Heart left ventricle (tissue), 16 donors: ENCODE measurements around the gene PLPPR1. TPM values are rescaled to one million over a fixed set of nuclear protein-coding genes. Genes with fewer than 3 reads are reported as not detected.

Experiments used
- ATAC-seq, 4 donors: fragments of 200-7000 bp; cut with Tn5 transposase; one replicate each; pipeline ENCODE4 v1.9.1; 2020 to 2022; ENCODE audit warnings: moderate library complexity in 4 of 4, mild to moderate bottlenecking in 3 of 4, moderate number of reproducible peaks in 1 of 4
- DNase-seq, 5 donors: peaks; one replicate each; pipeline ENCODE4 v3.0.0-alpha.2; 2020
- H3K27ac ChIP-seq, 12 donors: fragments of 200-600 bp; sonication (generic) in 4 of 12; one replicate each; pipeline versions ENCODE4 v1.5.0 to v1.8.0; 2016 to 2022; ENCODE audit warnings: mild to moderate bottlenecking in 2 of 12
- H3K27me3 ChIP-seq, 9 donors: fragments of 200-600 bp; sonication (generic) in 2 of 9; one replicate each; pipeline versions ENCODE4 v1.5.1 to v1.8.0; 2016 to 2022; ENCODE audit warnings: mild to moderate bottlenecking in 3 of 9
- H3K36me3 ChIP-seq, 9 donors: fragments of 200-600 bp; sonication (generic) in 2 of 9; one replicate each; pipeline versions ENCODE4 v1.5.0 to v1.8.0; 2018 to 2022; ENCODE audit warnings: mild to moderate bottlenecking in 2 of 9
- H3K4me1 ChIP-seq, 12 donors: fragments of 200-600 bp; sonication (generic) in 4 of 12; one replicate each; pipeline versions ENCODE4 v1.5.0 to v1.8.0; 2016 to 2022; ENCODE audit warnings: mild to moderate bottlenecking in 3 of 12
- H3K4me3 ChIP-seq, 12 donors: fragments of 200-600 bp; sonication (generic) in 4 of 12; one replicate each; pipeline versions ENCODE4 v1.5.0 to v1.8.0; 2017 to 2022; ENCODE audit warnings: mild to moderate bottlenecking in 9 of 12, moderate library complexity in 4 of 12
- H3K9me3 ChIP-seq, 12 donors: fragments of 200-600 bp; sonication (generic) in 4 of 12; one replicate each; pipeline versions ENCODE4 v1.5.0 to v1.8.0; 2016 to 2022; ENCODE audit warnings: mild to moderate bottlenecking in 1 of 12
- CTCF ChIP-seq, 12 donors: fragments of 200-600 bp; sonication (generic) in 4 of 12; IDR thresholded peaks; one replicate each; pipeline versions ENCODE4 v1.5.0 to v1.8.0; 2018 to 2022; ENCODE audit warnings: antibody characterized with exemption in 12 of 12, mild to moderate bottlenecking in 5 of 12
- POLR2A ChIP-seq, 2 donors: fragments of 450-650 bp; IDR thresholded peaks; one replicate each; pipeline ENCODE4 v1.6.1; 2017; ENCODE audit warnings: antibody characterized with exemption in 2 of 2, mild to moderate bottlenecking in 2 of 2, moderate library complexity in 2 of 2
- WGBS, 4 donors: extraction: QIAGEN DNeasy Blood & Tissue Kit in 2 of 4; methylation state at CpG; one replicate each; pipeline versions ENCODE4 v1.1.5 to v1.1.7; 2013 to 2018; 5-methylcytosine and 5-hydroxymethylcytosine counted together
- intact Hi-C, 10 donors: fragments of 100-400 bp; cut with DNase I; formaldehyde crosslinking; loops; one replicate each; pipeline versions ENCODE4 v1.11.1 to v1.14.2; 2022
- polyA plus RNA-seq, 2 donors: library from polyadenylated mRNA; stranded (reverse); fragments of 200-250 nt; gene quantifications; one replicate each; pipeline ENCODE4 v1.2.3, GENCODE V29; 2013
- total RNA-seq, 9 donors: library from RNA; depleted of rRNA in 2 of 9; stranded (reverse); fragments of >200 nt in 2 of 9; fragmentation: NEBNext Ultra II Directional in 3 of 9; extraction: Animal tissue kit (Norgen Biotek cat#: 25700) in 3 of 9; gene quantifications; one replicate each; pipeline versions ENCODE4 v1.1.0 to v1.2.4, GENCODE V29; 2016 to 2023
- donor health status: ischemic (EF 13 %, LVEDD 7.1; RV severe dilation, severe dysfunction).
- donor health status: healthy with polysubstance abuse.
- donor health status: DM: no; HTN: yes; CAD: no.
- donor health status: DM: no; HTN: no; CAD: no.
- donor health status: ischemic (EF 25% LVEDD 6.9; RV normal size, moderate dysfunction).
- donor health status: ischemic (EF 25% LVEDD 5.7; RV mildly dilated, moderate dysfunction).
- donor health status: healthy.
- donor health status: DM: yes; HTN: yes; CAD: no.
- donor health status: ischemic (EF 35%, LVEDD 5.7; RV mildly dilated, moderate dysfunction).
- donor health status: nonischemic (EF 11% LVEDD 7.7; RV severe dilation, severe dysfunction).
- donor health status: DM: yes; HTN: yes; CAD: no.
- donor health status: PGD.
- donor health status: ischemic (EF 29% LVEDD 5.4; RV normal size, mild dysfunction).
- donor health status: nonischemic (EF 23%, LVEDD 6.1; RV moderate dilation, normal function).

Gene PLPPR1
- total and polyA plus RNA-seq, 11 donors, result 0.33 TPM; not detected in 10

- Histone ChIP-seq H3K36me3 (no peaks in the 10 kb centered on the region), H3K27ac (no peak overlapping the region), H3K4me1 (peaks cover 0 to 9% (median 0%) of the 10 kb centered on the region in 12 donors), H3K4me3 (no peak overlapping the region), H3K9me3 (no peaks in the 10 kb centered on the region), H3K27me3 (no peaks in the 10 kb centered on the region)
- no peak for ATAC-seq
- intact Hi-C loops, result no loop called here
- 88 to 92% (median 91%) methylated on average over 3 of the region's 3 CpGs for WGBS, 4 donors
- no peak for DNase-seq
- TF ChIP-seq CTCF (IDR thresholded peaks at IDR 0.05) (no peak), POLR2A (IDR thresholded peaks at IDR 0.05) (no peak)
Measured at GRCh38 chr9:101050650-101051049, 22.1 kb downstream of the PLPPR1 start.

GRCh38 chr9:101054657-101055056 lies 26.1 kb downstream of the PLPPR1 start:
- no peaks in the 10 kb centered on the region for H3K36me3 ChIP-seq
- 47 to 55% (median 50%) methylated on average over 8 of the region's 8 CpGs for WGBS, 4 donors
- no peak for TF ChIP-seq CTCF (IDR thresholded peaks at IDR 0.05)
- TF ChIP-seq POLR2A (IDR thresholded peaks at IDR 0.05), result no peak
- no peaks in the 10 kb centered on the region for H3K4me1 ChIP-seq
- intact Hi-C loops, result no loop called here
- DNase-seq (no peak), ATAC-seq (no peak)
- H3K4me3 ChIP-seq, result no peak overlapping the region
- no peak overlapping the region for H3K27ac ChIP-seq
- no peaks in the 10 kb centered on the region for H3K27me3 ChIP-seq
- no peaks in the 10 kb centered on the region for H3K9me3 ChIP-seq

GRCh38 chr9:101055516-101055915 lies 27.0 kb downstream of the PLPPR1 start:
- H3K36me3 ChIP-seq, result no peaks in the 10 kb centered on the region
- no peak for ATAC-seq
- H3K9me3 ChIP-seq, result no peaks in the 10 kb centered on the region
- no peak overlapping the region for H3K4me3 ChIP-seq
- no peak overlapping the region for H3K27ac ChIP-seq
- no peaks in the 10 kb centered on the region for H3K4me1 ChIP-seq
- intact Hi-C loops, result no loop called here
- TF ChIP-seq POLR2A (IDR thresholded peaks at IDR 0.05) (no peak), CTCF (IDR thresholded peaks at IDR 0.05) (no peak)
- WGBS, 4 donors, result 79 to 89% (median 85%) methylated on average over 3 of the region's 3 CpGs
- no peaks in the 10 kb centered on the region for H3K27me3 ChIP-seq
- no peak for DNase-seq

- no peaks in the 10 kb centered on the region for H3K36me3 ChIP-seq
- TF ChIP-seq CTCF (IDR thresholded peaks at IDR 0.05) (no peak), POLR2A (IDR thresholded peaks at IDR 0.05) (no peak)
- H3K4me1 ChIP-seq, result no peaks in the 10 kb centered on the region
- WGBS, 4 donors, result 59 to 94% (median 85%) methylated on average over 1 of the region's 1 CpG
- ATAC-seq, result no peak
- H3K27ac ChIP-seq, result no peak overlapping the region
- DNase-seq, result no peak
- no peak overlapping the region for H3K4me3 ChIP-seq
- intact Hi-C loops, result no loop called here
- no peaks in the 10 kb centered on the region for H3K27me3 ChIP-seq
- no peaks in the 10 kb centered on the region for H3K9me3 ChIP-seq
Measured at GRCh38 chr9:101062686-101063085, 34.2 kb downstream of the PLPPR1 start.
